ENCODE results near the gene RNF182.
"Not testable (repeated sequence)": the region's sequence is repeated elsewhere in the genome, so short reads cannot be mapped to it uniquely, and the experiment has no call there.

RNF182 gene

GRCh38 chr6:13993416-13993815 is 68.7 kb downstream of the RNF182 start:
- no peak overlapping the region for H3K4me3 ChIP-seq (ENCODE audit: low read depth, low read length)

- no peak overlapping the region for H3K4me3 ChIP-seq (ENCODE audit: low read depth, low read length)
These were observed 73.6 kb downstream of the RNF182 start for GRCh38 chr6:13998356-13998755.

- H3K4me3 ChIP-seq (ENCODE audit: low read depth, low read length) = no peak overlapping the region
These were observed 76.1 kb downstream of the RNF182 start for GRCh38 chr6:14000901-14001300.

GRCh38 chr6:14001329-14002012 is 76.7 kb downstream of the RNF182 start:
- H3K4me3 ChIP-seq (ENCODE audit: low read depth, low read length) = no peak overlapping the region

- H3K4me3 ChIP-seq (ENCODE audit: low read depth, low read length) = no peak overlapping the region
These were observed 77.6 kb downstream of the RNF182 start for GRCh38 chr6:14002176-14002947.

- H3K4me3 ChIP-seq (ENCODE audit: low read depth, low read length) = no peak overlapping the region
These were observed 79.5 kb downstream of the RNF182 start for GRCh38 chr6:14004258-14004657.

- no peak overlapping the region for H3K4me3 ChIP-seq (ENCODE audit: low read depth, low read length)
These were observed 84.1 kb downstream of the RNF182 start for GRCh38 chr6:14008809-14009208.

- no peak overlapping the region for H3K4me3 ChIP-seq (ENCODE audit: low read depth, low read length)
These were observed 84.7 kb downstream of the RNF182 start for GRCh38 chr6:14009431-14009830.

GRCh38 chr6:14010275-14010674 is 85.5 kb downstream of the RNF182 start:
- H3K4me3 ChIP-seq (ENCODE audit: low read depth, low read length) = no peak overlapping the region

GRCh38 chr6:14012313-14013030 is 87.7 kb downstream of the RNF182 start:
- no peak overlapping the region for H3K4me3 ChIP-seq (ENCODE audit: low read depth, low read length)

GRCh38 chr6:14015964-14016363 is 91.2 kb downstream of the RNF182 start:
- H3K4me3 ChIP-seq (ENCODE audit: low read depth, low read length) = no peak overlapping the region

- H3K4me3 ChIP-seq (ENCODE audit: low read depth, low read length) = no peak overlapping the region
These were observed 91.7 kb downstream of the RNF182 start for GRCh38 chr6:14016432-14016831.

- H3K4me3 ChIP-seq (ENCODE audit: low read depth, low read length) = no peak overlapping the region
These were observed 92.3 kb downstream of the RNF182 start for GRCh38 chr6:14016935-14017625.

- no peak overlapping the region for H3K4me3 ChIP-seq (ENCODE audit: low read depth, low read length)
These were observed 93.1 kb downstream of the RNF182 start for GRCh38 chr6:14017626-14018475.

- H3K4me3 ChIP-seq (ENCODE audit: low read depth, low read length) = not testable (repeated sequence)
These were observed 93.8 kb downstream of the RNF182 start for GRCh38 chr6:14018559-14018958.

GRCh38 chr6:14020551-14020950 is 95.8 kb downstream of the RNF182 start:
- H3K4me3 ChIP-seq (ENCODE audit: low read depth, low read length) = no peak overlapping the region

- no peak overlapping the region for H3K4me3 ChIP-seq (ENCODE audit: low read depth, low read length)
These were observed 96.7 kb downstream of the RNF182 start for GRCh38 chr6:14021449-14021848.

- no peak overlapping the region for H3K4me3 ChIP-seq (ENCODE audit: low read depth, low read length)
These were observed 97.9 kb downstream of the RNF182 start for GRCh38 chr6:14022673-14023072.

- H3K4me3 ChIP-seq (ENCODE audit: low read depth, low read length) = no peak overlapping the region
These were observed 99.1 kb downstream of the RNF182 start for GRCh38 chr6:14023855-14024254.

GRCh38 chr6:14025160-14025559 is 100.4 kb downstream of the RNF182 start:
- H3K4me3 ChIP-seq (ENCODE audit: low read depth, low read length) = no peak overlapping the region

Data from iPS-11a (cell line).